OCI-LY3 (cell line): ENCODE data around the gene JUN.

Experiments
- H2AFZ ChIP-seq: fragments of 200-600, 300-600 bp; shearing (Covaris generic); 2 replicates; pipeline ENCODE4 v1.6.0; 2014; ENCODE audit warnings: antibody characterized with exemption, low read depth, low read length
- H3K27ac ChIP-seq: fragments of 200-600, 300-600 bp; sonication (generic); 2 replicates; pipeline ENCODE4 v1.5.1; 2014; ENCODE audit warnings: mild to moderate bottlenecking, low read length, moderate library complexity, mixed read lengths
- H3K27me3 ChIP-seq: fragments of 200-600, 300-600 bp; sonication (generic); 2 replicates; pipeline ENCODE4 v1.6.1; 2014; ENCODE audit warnings: low read depth, low read length, mixed read lengths
- H3K36me3 ChIP-seq: fragments of 200-600, 300-600 bp; sonication (generic); replicated peaks from 2 replicates; pipeline ENCODE3; 2014; ENCODE audit warnings: low read depth, low read length, mixed read lengths
- H3K4me1 ChIP-seq: fragments of 300-600, 200-600 bp; sonication (generic); 2 replicates; pipeline ENCODE4 v1.6.1; 2014; ENCODE audit warnings: low read length, mixed read lengths
- H3K4me2 ChIP-seq: fragments of 200-600, 300-600 bp; sonication (generic); 2 replicates; pipeline ENCODE4 v1.6.1; 2014; ENCODE audit warnings: low read length, mixed read lengths
- H3K4me3 ChIP-seq: fragments of 300-600, 200-600 bp; sonication (generic); 2 replicates; pipeline ENCODE4 v1.5.1; 2014; ENCODE audit warnings: antibody characterized with exemption, mild to moderate bottlenecking, low read length, moderate library complexity
- H3K79me2 ChIP-seq: fragments of 300-600, 200-600 bp; shearing (Covaris generic); 2 replicates; pipeline ENCODE4 v1.6.1; 2014; ENCODE audit warnings: mild to moderate bottlenecking, low read length, mixed read lengths
- H3K9ac ChIP-seq: fragments of 300-600, 200-600 bp; shearing (Covaris generic); 2 replicates; pipeline ENCODE4 v1.6.0; 2014; ENCODE audit warnings: mild to moderate bottlenecking, low read length, moderate library complexity
- H3K9me3 ChIP-seq: fragments of 200-600, 300-600 bp; shearing (Covaris generic); 2 replicates; pipeline ENCODE4 v1.6.1; 2014; ENCODE audit warnings: low read length, mixed read lengths; ENCODE audit not compliant: insufficient read depth
- H4K20me1 ChIP-seq: fragments of 200-600, 300-600 bp; sonication (generic); 2 replicates; pipeline ENCODE4 v1.6.1; 2016; ENCODE audit warnings: low read length, mixed read lengths; ENCODE audit not compliant: insufficient read depth
- EZH2phosphoT487 ChIP-seq: fragments of 200-600 bp; shearing (Covaris generic); IDR thresholded peaks from 2 replicates; pipeline ENCODE4 v1.6.1; 2018; ENCODE audit warnings: antibody characterized with exemption, mixed run types, low read depth
- TF ChIP-seq, protein P1 (sequence below): fragments of 200-600, 300-600 bp; sonication (generic); IDR thresholded peaks from 2 replicates; pipeline ENCODE4 v1.5.1; 2014; ENCODE audit warnings: antibody characterized with exemption, low read length, low read depth

The JUN gene

GRCh38 chr1:58780836-58781452, 2.9 kb downstream of the JUN start:
- Histone ChIP-seq H3K27ac (no peak overlapping the region), H3K4me2 (no peak overlapping the region), H3K9me3 (no peaks in the 10 kb centered on the region), H3K4me1 (peaks cover 17% of the 10 kb centered on the region), H3K79me2 (peaks cover 19% of the 10 kb centered on the region), H3K4me3 (no peak overlapping the region), H4K20me1 (0 out of 2 replicates have a peak, but pooled peaks cover 3% of the 10 kb centered on the region), H3K9ac (no peak overlapping the region), H2AFZ (no peak overlapping the region), H3K27me3 (no peaks in the 10 kb centered on the region), H3K36me3 (peaks cover 14% of the 10 kb centered on the region)
- TF ChIP-seq, protein P1, sequence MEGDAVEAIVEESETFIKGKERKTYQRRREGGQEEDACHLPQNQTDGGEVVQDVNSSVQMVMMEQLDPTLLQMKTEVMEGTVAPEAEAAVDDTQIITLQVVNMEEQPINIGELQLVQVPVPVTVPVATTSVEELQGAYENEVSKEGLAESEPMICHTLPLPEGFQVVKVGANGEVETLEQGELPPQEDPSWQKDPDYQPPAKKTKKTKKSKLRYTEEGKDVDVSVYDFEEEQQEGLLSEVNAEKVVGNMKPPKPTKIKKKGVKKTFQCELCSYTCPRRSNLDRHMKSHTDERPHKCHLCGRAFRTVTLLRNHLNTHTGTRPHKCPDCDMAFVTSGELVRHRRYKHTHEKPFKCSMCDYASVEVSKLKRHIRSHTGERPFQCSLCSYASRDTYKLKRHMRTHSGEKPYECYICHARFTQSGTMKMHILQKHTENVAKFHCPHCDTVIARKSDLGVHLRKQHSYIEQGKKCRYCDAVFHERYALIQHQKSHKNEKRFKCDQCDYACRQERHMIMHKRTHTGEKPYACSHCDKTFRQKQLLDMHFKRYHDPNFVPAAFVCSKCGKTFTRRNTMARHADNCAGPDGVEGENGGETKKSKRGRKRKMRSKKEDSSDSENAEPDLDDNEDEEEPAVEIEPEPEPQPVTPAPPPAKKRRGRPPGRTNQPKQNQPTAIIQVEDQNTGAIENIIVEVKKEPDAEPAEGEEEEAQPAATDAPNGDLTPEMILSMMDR, result no peak
- no peak for TF ChIP-seq EZH2phosphoT487

GRCh38 chr1:58780411-58780810, 3.4 kb downstream of the JUN start:
- H4K20me1 ChIP-seq, result 0 out of 2 replicates have a peak, but pooled peaks cover 3% of the 10 kb centered on the region
- TF ChIP-seq, protein P1, result no peak
- no peak for TF ChIP-seq EZH2phosphoT487
- H3K79me2 ChIP-seq, result peaks cover 19% of the 10 kb centered on the region
- no peak overlapping the region for H3K4me3 ChIP-seq
- H3K9ac ChIP-seq, result no peak overlapping the region
- no peaks in the 10 kb centered on the region for H3K9me3 ChIP-seq
- peaks cover 11% of the 10 kb centered on the region for H3K4me1 ChIP-seq
- no peak overlapping the region for H3K4me2 ChIP-seq
- no peak overlapping the region for H3K27ac ChIP-seq
- peaks cover 14% of the 10 kb centered on the region for H3K36me3 ChIP-seq
- no peak overlapping the region for H2AFZ ChIP-seq
- no peaks in the 10 kb centered on the region for H3K27me3 ChIP-seq

- peaks cover 19% of the 10 kb centered on the region for H3K79me2 ChIP-seq
- H3K27ac ChIP-seq, result no peak overlapping the region
- H3K9ac ChIP-seq, result no peak overlapping the region
- peaks cover 11% of the 10 kb centered on the region for H3K4me1 ChIP-seq
- peaks cover 14% of the 10 kb centered on the region for H3K36me3 ChIP-seq
- TF ChIP-seq EZH2phosphoT487, result no peak
- TF ChIP-seq, protein P1, result no peak
- no peak overlapping the region for H2AFZ ChIP-seq
- H3K4me2 ChIP-seq, result no peak overlapping the region
- no peaks in the 10 kb centered on the region for H3K27me3 ChIP-seq
- no peak overlapping the region for H3K4me3 ChIP-seq
- H3K9me3 ChIP-seq, result no peaks in the 10 kb centered on the region
- 0 out of 2 replicates have a peak, but pooled peaks cover 3% of the 10 kb centered on the region for H4K20me1 ChIP-seq
These were observed 4.0 kb downstream of the JUN start for GRCh38 chr1:58779801-58780382.

GRCh38 chr1:58779059-58779754, 4.6 kb downstream of the JUN start:
- no peak overlapping the region for H3K27ac ChIP-seq

More at GRCh38 chr1:58779059-58779754, 4.6 kb downstream of the JUN start:
- Histone ChIP-seq H3K9me3 (no peaks in the 10 kb centered on the region), H3K79me2 (peaks cover 19% of the 10 kb centered on the region), H3K4me2 (no peak overlapping the region), H4K20me1 (0 out of 2 replicates have a peak, but pooled peaks cover 3% of the 10 kb centered on the region), H2AFZ (no peak overlapping the region), H3K4me1 (peaks cover 15% of the 10 kb centered on the region), H3K27me3 (no peaks in the 10 kb centered on the region), H3K4me3 (no peak overlapping the region), H3K9ac (no peak overlapping the region), H3K36me3 (peaks cover 14% of the 10 kb centered on the region)
- TF ChIP-seq, protein P1, result no peak
- TF ChIP-seq EZH2phosphoT487, result no peak
